ENCODE results near the gene PDSS2. TPM values are rescaled to one million over a fixed set of nuclear protein-coding genes. Genes with fewer than 3 reads are reported as not detected.

The PDSS2 gene
- total RNA-seq, 1 donor from 2014 or later, result 6.5 TPM

- H3K27me3 Mint-ChIP-seq (ENCODE audit: unreplicated experiment), result peaks cover 2% of the 10 kb centered on the region
- peaks cover 5% of the 10 kb centered on the region for H3K4me1 Mint-ChIP-seq (ENCODE audit: low read depth, unreplicated experiment)
- H3K36me3 Mint-ChIP-seq (ENCODE audit: unreplicated experiment), result no peaks in the 10 kb centered on the region
- no peak overlapping the region for H3K4me3 Mint-ChIP-seq (ENCODE audit: unreplicated experiment)
- H3K27ac Mint-ChIP-seq (ENCODE audit: unreplicated experiment), result no peak overlapping the region
- DNase-seq, result no peak
- H3K9me3 Mint-ChIP-seq (ENCODE audit: unreplicated experiment), result no peaks in the 10 kb centered on the region
- TF ChIP-seq, protein P1, sequence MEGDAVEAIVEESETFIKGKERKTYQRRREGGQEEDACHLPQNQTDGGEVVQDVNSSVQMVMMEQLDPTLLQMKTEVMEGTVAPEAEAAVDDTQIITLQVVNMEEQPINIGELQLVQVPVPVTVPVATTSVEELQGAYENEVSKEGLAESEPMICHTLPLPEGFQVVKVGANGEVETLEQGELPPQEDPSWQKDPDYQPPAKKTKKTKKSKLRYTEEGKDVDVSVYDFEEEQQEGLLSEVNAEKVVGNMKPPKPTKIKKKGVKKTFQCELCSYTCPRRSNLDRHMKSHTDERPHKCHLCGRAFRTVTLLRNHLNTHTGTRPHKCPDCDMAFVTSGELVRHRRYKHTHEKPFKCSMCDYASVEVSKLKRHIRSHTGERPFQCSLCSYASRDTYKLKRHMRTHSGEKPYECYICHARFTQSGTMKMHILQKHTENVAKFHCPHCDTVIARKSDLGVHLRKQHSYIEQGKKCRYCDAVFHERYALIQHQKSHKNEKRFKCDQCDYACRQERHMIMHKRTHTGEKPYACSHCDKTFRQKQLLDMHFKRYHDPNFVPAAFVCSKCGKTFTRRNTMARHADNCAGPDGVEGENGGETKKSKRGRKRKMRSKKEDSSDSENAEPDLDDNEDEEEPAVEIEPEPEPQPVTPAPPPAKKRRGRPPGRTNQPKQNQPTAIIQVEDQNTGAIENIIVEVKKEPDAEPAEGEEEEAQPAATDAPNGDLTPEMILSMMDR (IDR thresholded peaks at IDR 0.05; ENCODE audit: partially characterized antibody, unreplicated experiment), result no peak
Observed at GRCh38 chr6:107264357-107264840, 195.0 kb downstream of the PDSS2 start.

GRCh38 chr6:107259951-107260350, 199.4 kb downstream of the PDSS2 start:
- Mint-ChIP-seq H3K4me1 (ENCODE audit: low read depth, unreplicated experiment) (no peaks in the 10 kb centered on the region), H3K4me3 (ENCODE audit: unreplicated experiment) (no peak overlapping the region), H3K27me3 (ENCODE audit: unreplicated experiment) (peaks cover 2% of the 10 kb centered on the region), H3K27ac (ENCODE audit: unreplicated experiment) (no peak overlapping the region), H3K36me3 (ENCODE audit: unreplicated experiment) (no peaks in the 10 kb centered on the region), H3K9me3 (ENCODE audit: unreplicated experiment) (no peaks in the 10 kb centered on the region)
- TF ChIP-seq, protein P1 (IDR thresholded peaks at IDR 0.05; ENCODE audit: partially characterized antibody, unreplicated experiment), result no peak
- DNase-seq, result no peak

- TF ChIP-seq, protein P1 (IDR thresholded peaks at IDR 0.05; ENCODE audit: partially characterized antibody, unreplicated experiment), result no peak
- H3K27ac Mint-ChIP-seq (ENCODE audit: unreplicated experiment), result no peak overlapping the region
- no peak for DNase-seq
- no peak overlapping the region for H3K4me3 Mint-ChIP-seq (ENCODE audit: unreplicated experiment)
- H3K36me3 Mint-ChIP-seq (ENCODE audit: unreplicated experiment), result no peaks in the 10 kb centered on the region
- no peaks in the 10 kb centered on the region for H3K9me3 Mint-ChIP-seq (ENCODE audit: unreplicated experiment)
- H3K4me1 Mint-ChIP-seq (ENCODE audit: low read depth, unreplicated experiment), result peaks cover 4% of the 10 kb centered on the region
- no peaks in the 10 kb centered on the region for H3K27me3 Mint-ChIP-seq (ENCODE audit: unreplicated experiment)
Observed at GRCh38 chr6:107248147-107248546, 211.2 kb downstream of the PDSS2 start.

- Mint-ChIP-seq H3K4me3 (ENCODE audit: unreplicated experiment) (no peak overlapping the region), H3K27ac (ENCODE audit: unreplicated experiment) (no peak overlapping the region)
- TF ChIP-seq, protein P1 (IDR thresholded peaks at IDR 0.05; ENCODE audit: partially characterized antibody, unreplicated experiment), result no peak
Observed at GRCh38 chr6:107246972-107247615, 212.3 kb downstream of the PDSS2 start.

GRCh38 chr6:107246249-107246971, 213.0 kb downstream of the PDSS2 start:
- no peak overlapping the region for H3K27ac Mint-ChIP-seq (ENCODE audit: unreplicated experiment)
- no peaks in the 10 kb centered on the region for H3K27me3 Mint-ChIP-seq (ENCODE audit: unreplicated experiment)
- no peak overlapping the region for H3K4me3 Mint-ChIP-seq (ENCODE audit: unreplicated experiment)
- peaks cover 4% of the 10 kb centered on the region for H3K4me1 Mint-ChIP-seq (ENCODE audit: low read depth, unreplicated experiment)
- H3K36me3 Mint-ChIP-seq (ENCODE audit: unreplicated experiment), result no peaks in the 10 kb centered on the region
- TF ChIP-seq, protein P1 (IDR thresholded peaks at IDR 0.05; ENCODE audit: partially characterized antibody, unreplicated experiment), result no peak
- H3K9me3 Mint-ChIP-seq (ENCODE audit: unreplicated experiment), result no peaks in the 10 kb centered on the region
- DNase-seq, result no peak

More at GRCh38 chr6:107246972-107247615, 212.3 kb downstream of the PDSS2 start:
- H3K9me3 Mint-ChIP-seq (ENCODE audit: unreplicated experiment), result no peaks in the 10 kb centered on the region
- H3K27me3 Mint-ChIP-seq (ENCODE audit: unreplicated experiment), result no peaks in the 10 kb centered on the region
- no peak for DNase-seq
- H3K36me3 Mint-ChIP-seq (ENCODE audit: unreplicated experiment), result no peaks in the 10 kb centered on the region
- peaks cover 4% of the 10 kb centered on the region for H3K4me1 Mint-ChIP-seq (ENCODE audit: low read depth, unreplicated experiment)

All from glutamatergic neuron (in vitro differentiated cells).